Heart right ventricle (tissue), 16 donors: ENCODE measurements around the gene GIMAP6. TPM values are rescaled to one million over a fixed set of nuclear protein-coding genes. Genes with fewer than 3 reads are reported as not detected.
"Not testable (repeated sequence)": the region's sequence is repeated elsewhere in the genome, so short reads cannot be mapped to it uniquely, and the experiment has no call there.

Experiments
- ATAC-seq, 8 donors: fragments of 200-7000 bp; cut with Tn5 transposase; one replicate each; pipeline ENCODE4 v1.9.1; 2020; ENCODE audit warnings: mild to moderate bottlenecking in 8 of 8, moderate library complexity in 8 of 8, moderate number of reproducible peaks in 1 of 8
- DNase-seq, 2 donors: peaks; one replicate each; pipeline ENCODE4 v3.0.0-alpha.2; 2020
- H3K27ac ChIP-seq, 10 donors: fragments of 200-600 bp; sonication (generic) in 2 of 10; one replicate each; pipeline versions ENCODE4 v1.5.0 to v1.8.0; 2020 to 2022; ENCODE audit warnings: mild to moderate bottlenecking in 3 of 10
- H3K27me3 ChIP-seq, 7 donors: fragments of 200-600 bp; one replicate each; pipeline ENCODE4 v1.8.0; 2021 to 2022; ENCODE audit warnings: mild to moderate bottlenecking in 2 of 7
- H3K36me3 ChIP-seq, 9 donors: fragments of 200-600 bp; sonication (generic) in 1 of 9; one replicate each; pipeline versions ENCODE4 v1.5.0 to v1.8.0; 2020 to 2022; ENCODE audit warnings: mild to moderate bottlenecking in 2 of 9
- H3K4me1 ChIP-seq, 9 donors: fragments of 200-600 bp; sonication (generic) in 1 of 9; one replicate each; pipeline versions ENCODE4 v1.5.0 to v1.8.0; 2020 to 2022; ENCODE audit warnings: mild to moderate bottlenecking in 4 of 9
- H3K4me3 ChIP-seq, 10 donors: fragments of 200-600 bp; sonication (generic) in 2 of 10; one replicate each; pipeline versions ENCODE4 v1.5.0 to v1.8.0; 2020 to 2022; ENCODE audit warnings: mild to moderate bottlenecking in 7 of 10, moderate library complexity in 2 of 10
- H3K9me3 ChIP-seq, 11 donors: fragments of 200-600 bp in 10 of 11; sonication (generic) in 2 of 11; one replicate each; pipeline versions ENCODE4 v1.5.0 to v1.8.0; 2013 to 2022; ENCODE audit warnings: mild to moderate bottlenecking in 2 of 11, control low read depth in 1 of 11, moderate library complexity in 1 of 11
- CTCF ChIP-seq, 9 donors: fragments of 200-600 bp; sonication (generic) in 2 of 9; IDR thresholded peaks; one replicate each; pipeline versions ENCODE4 v1.5.0 to v1.8.0; 2021 to 2022; ENCODE audit warnings: antibody characterized with exemption in 9 of 9, mild to moderate bottlenecking in 5 of 9, moderate library complexity in 1 of 9
- WGBS, 2 donors: extraction: QIAGEN DNeasy Blood & Tissue Kit; methylation state at CpG; one replicate each; pipeline ENCODE4 v1.1.7; 2013; ENCODE audit warnings: inconsistent platforms in 1 of 2; 5-methylcytosine and 5-hydroxymethylcytosine counted together
- intact Hi-C, 10 donors: fragments of 100-400 bp; cut with DNase I; formaldehyde crosslinking; loops; one replicate each; pipeline versions ENCODE4 v1.11.1 to v1.14.2; 2022
- long read RNA-seq, 3 donors: library from polyadenylated mRNA; unstranded; transcript quantifications; one replicate each; pipeline ENCODE4 v2.0.0, GENCODE V29; 2020 to 2021
- polyA plus RNA-seq, 2 donors: library from polyadenylated mRNA; stranded (reverse); fragments of 200-250 nt; gene quantifications; one replicate each; pipeline ENCODE4 v1.2.3, GENCODE V29; 2013
- total RNA-seq, 10 donors: library from RNA; stranded (reverse); fragmentation: NEBNext Ultra II Directional in 3 of 10; extraction: Animal tissue kit (Norgen Biotek cat#: 25700) in 3 of 10; gene quantifications; one replicate each; pipeline versions ENCODE4 v1.2.1 to v1.2.4, GENCODE V29; 2021 to 2023
- donor health status: Arrhythmogenic right ventricular cardiomyopathy.
- donor health status: ischemic (EF 13 %, LVEDD 7.1; RV severe dilation, severe dysfunction).
- donor health status: healthy with polysubstance abuse.
- donor health status: DM: no; HTN: yes; CAD: no.
- donor health status: DM: no; HTN: no; CAD: no.
- donor health status: ischemic (EF 25% LVEDD 6.9; RV normal size, moderate dysfunction).
- donor health status: ischemic (EF 25% LVEDD 5.7; RV mildly dilated, moderate dysfunction).
- donor health status: healthy.
- donor health status: DM: yes; HTN: yes; CAD: no.
- donor health status: Ischemic cardiomyopathy.
- donor health status: ischemic (EF 35%, LVEDD 5.7; RV mildly dilated, moderate dysfunction).
- donor health status: nonischemic (EF 11% LVEDD 7.7; RV severe dilation, severe dysfunction).
- donor health status: DM: yes; HTN: yes; CAD: no.
- donor health status: PGD.
- donor health status: ischemic (EF 29% LVEDD 5.4; RV normal size, mild dysfunction).
- donor health status: nonischemic (EF 23%, LVEDD 6.1; RV moderate dilation, normal function).

GIMAP6 gene
- total RNA-seq, result 10 to 100 TPM; 13.7 to 42.9 (median 25.5) TPM
- 10 to 100 TPM; 20.2 to 24.3 TPM for polyA plus RNA-seq
- long read RNA-seq, donor 1, transcript GIMAP6-202 (3 exons, 876 nt), result minor isoform, 17 of 71 reads
- long read RNA-seq, donor 1, transcript GIMAP6-201 (3 exons, 3,440 nt), result major isoform, 21 of 71 reads
- long read RNA-seq, donor 1, partial matches to known transcripts, result 1 of 71 reads
- long read RNA-seq, donor 1, other reads (novel, unspliced or antisense), result 32 of 71 reads
- long read RNA-seq, donor 2, transcript GIMAP6-202 (3 exons, 876 nt), result minor isoform, 22 of 67 reads
- long read RNA-seq, donor 2, transcript GIMAP6-201 (3 exons, 3,440 nt), result major isoform, 25 of 67 reads
- long read RNA-seq, donor 2, partial matches to known transcripts, result 1 of 67 reads
- long read RNA-seq, donor 2, other reads (novel, unspliced or antisense), result 18 of 67 reads
- long read RNA-seq, donor 3, transcript GIMAP6-201 (3 exons, 3,440 nt), result major isoform, 34 of 81 reads
- long read RNA-seq, donor 3, transcript GIMAP6-202 (3 exons, 876 nt), result minor isoform, 23 of 81 reads
- long read RNA-seq, donor 3, partial matches to known transcripts, result 2 of 81 reads
- long read RNA-seq, donor 3, other reads (novel, unspliced or antisense), result 21 of 81 reads

GRCh38 chr7:150631866-150632864 lies at the start of gene GIMAP6:
TSS of gene GIMAP6 (minus strand) at chr7:150632385. CDS start at chr7:150630142, 2,243 bp downstream.
- Histone ChIP-seq H3K4me3 (peak within 1 kb of the TSS; percentile 19 to 64 (median 53)), H3K27ac (peak within 1 kb of the TSS; percentile 85 to 98 (median 94)), H3K4me1 (peaks cover 17 to 66% (median 37%) of the 10 kb centered on the region in 9 donors), H3K27me3 (no peaks in the 10 kb centered on the region), H3K36me3 (peaks cover 0 to 31% (median 0%) of the 10 kb centered on the region in 9 donors), H3K9me3 (peaks cover 0 to 7% (median 0%) of the 10 kb centered on the region in 11 donors)
- intact Hi-C loops, result loop anchor here in 6 of 10 donors (2.0 to 10.0 kb wide), 15 partner anchors 45 to 183 kb away; partner anchors contain the start of genes GIMAP5 (in 5 of the 6), GIMAP8 (in 4 of the 6) and GIMAP1 (in 3 of the 6)
- TF ChIP-seq CTCF (IDR thresholded peaks at IDR 0.05), result no peak
- DNase-seq, result peak; percentile 18 to 43
- 47 to 61% methylated on average over 9 of the region's 9 CpGs for WGBS, 2 donors
- ATAC-seq, result peak in 6 of 8 donors; percentile 14 to 63 (median 38)

- not testable (repeated sequence) for H3K9me3 ChIP-seq, DNase-seq, H3K27me3 ChIP-seq, H3K4me3 ChIP-seq, H3K36me3 ChIP-seq, ATAC-seq
- peaks cover 0 to 51% (median 23%) of the 10 kb centered on the region in 9 donors for H3K4me1 ChIP-seq
- intact Hi-C loops, result loop anchor here in 2 of 10 donors (5.0 to 10.0 kb wide), 2 partner anchors 37 to 54 kb away; partner anchors contain the start of genes GIMAP1 (in 1 of the 2) and GIMAP5 (in 1 of the 2)
- peak overlapping the region in 2 of 10 donors; percentile 43 to 70 for H3K27ac ChIP-seq
- WGBS, 2 donors, result 81 to 84% methylated on average over 2 of the region's 2 CpGs
These were observed 48.2 kb upstream of the GIMAP6 start for GRCh38 chr7:150680364-150680763.

- Histone ChIP-seq H3K27ac (peak overlapping the region in 6 of 10 donors; percentile 16 to 88 (median 62)), H3K4me1 (peaks cover 0 to 43% (median 20%) of the 10 kb centered on the region in 9 donors)
- not testable (repeated sequence) for DNase-seq, H3K4me3 ChIP-seq, H3K36me3 ChIP-seq, ATAC-seq, H3K27me3 ChIP-seq, H3K9me3 ChIP-seq
- intact Hi-C loops, result loop anchor here in 1 of 10 donors (5.0 kb wide), 1 partner anchor 39 kb away; the partner anchor contains the start of gene GIMAP1
- WGBS, 2 donors, result 80 to 91% methylated on average over 11 of the region's 11 CpGs
These were observed 46.4 kb upstream of the GIMAP6 start for GRCh38 chr7:150678601-150679000.

GRCh38 chr7:150676854-150677253 lies 44.7 kb upstream of the GIMAP6 start:
- H3K27me3 ChIP-seq, H3K9me3 ChIP-seq, DNase-seq, H3K36me3 ChIP-seq: not testable (repeated sequence)
- Histone ChIP-seq H3K4me3 (peak overlapping the region in 3 of 10 donors; percentile 7 to 18 (median 10)), H3K27ac (peak overlapping the region; percentile 9 to 88 (median 68)), H3K4me1 (peaks cover 0 to 43% (median 20%) of the 10 kb centered on the region in 9 donors)
- intact Hi-C loops, result loop anchor here in 2 of 10 donors (2.0 to 5.0 kb wide), 2 partner anchors 40 to 44 kb away; partner anchors contain the start of genes GIMAP1 (in 1 of the 2) and GIMAP6 (in 1 of the 2)
- 42 to 65% methylated on average over 3 of the region's 3 CpGs for WGBS, 2 donors
- peak in 7 of 8 donors; percentile 47 to 93 (median 87) for ATAC-seq

GRCh38 chr7:150676276-150676675 lies 44.1 kb upstream of the GIMAP6 start:
- H3K36me3 ChIP-seq, DNase-seq, H3K9me3 ChIP-seq, H3K27me3 ChIP-seq: not testable (repeated sequence)
- Histone ChIP-seq H3K27ac (peak overlapping the region; percentile 9 to 88 (median 68)), H3K4me1 (peaks cover 0 to 43% (median 20%) of the 10 kb centered on the region in 9 donors), H3K4me3 (peak overlapping the region in 5 of 10 donors; percentile 5 to 18 (median 10))
- peak in 5 of 8 donors; percentile 68 to 82 (median 81) for ATAC-seq
- intact Hi-C loops, result loop anchor here in 2 of 10 donors (2.0 to 5.0 kb wide), 2 partner anchors 41 to 43 kb away; partner anchors contain the start of genes GIMAP1 (in 1 of the 2) and GIMAP6 (in 1 of the 2)
